Measurements from ENCODE around the gene IRF8. TPM values are rescaled to one million over a fixed set of nuclear protein-coding genes. Genes with fewer than 3 reads are reported as not detected.

The IRF8 gene
- total RNA-seq, 1 experiment from 2014 or later, result 0.23 TPM

- no peak for DNase-seq (ENCODE audit: low read depth)
These were observed 56.1 kb downstream of the IRF8 start for GRCh38 chr16:85954927-85955519.

GRCh38 chr16:85955566-85955965 is 56.6 kb downstream of the IRF8 start:
- no peak for DNase-seq (ENCODE audit: low read depth)

GRCh38 chr16:85956426-85956825 is 57.5 kb downstream of the IRF8 start:
- DNase-seq (ENCODE audit: low read depth), result no peak

GRCh38 chr16:85958731-85959130 is 59.8 kb downstream of the IRF8 start:
- DNase-seq (ENCODE audit: low read depth), result no peak

- no peak for DNase-seq (ENCODE audit: low read depth)
These were observed 60.7 kb downstream of the IRF8 start for GRCh38 chr16:85959686-85960085.

- no peak for DNase-seq (ENCODE audit: low read depth)
These were observed 61.6 kb downstream of the IRF8 start for GRCh38 chr16:85960486-85961046.

DNA sequence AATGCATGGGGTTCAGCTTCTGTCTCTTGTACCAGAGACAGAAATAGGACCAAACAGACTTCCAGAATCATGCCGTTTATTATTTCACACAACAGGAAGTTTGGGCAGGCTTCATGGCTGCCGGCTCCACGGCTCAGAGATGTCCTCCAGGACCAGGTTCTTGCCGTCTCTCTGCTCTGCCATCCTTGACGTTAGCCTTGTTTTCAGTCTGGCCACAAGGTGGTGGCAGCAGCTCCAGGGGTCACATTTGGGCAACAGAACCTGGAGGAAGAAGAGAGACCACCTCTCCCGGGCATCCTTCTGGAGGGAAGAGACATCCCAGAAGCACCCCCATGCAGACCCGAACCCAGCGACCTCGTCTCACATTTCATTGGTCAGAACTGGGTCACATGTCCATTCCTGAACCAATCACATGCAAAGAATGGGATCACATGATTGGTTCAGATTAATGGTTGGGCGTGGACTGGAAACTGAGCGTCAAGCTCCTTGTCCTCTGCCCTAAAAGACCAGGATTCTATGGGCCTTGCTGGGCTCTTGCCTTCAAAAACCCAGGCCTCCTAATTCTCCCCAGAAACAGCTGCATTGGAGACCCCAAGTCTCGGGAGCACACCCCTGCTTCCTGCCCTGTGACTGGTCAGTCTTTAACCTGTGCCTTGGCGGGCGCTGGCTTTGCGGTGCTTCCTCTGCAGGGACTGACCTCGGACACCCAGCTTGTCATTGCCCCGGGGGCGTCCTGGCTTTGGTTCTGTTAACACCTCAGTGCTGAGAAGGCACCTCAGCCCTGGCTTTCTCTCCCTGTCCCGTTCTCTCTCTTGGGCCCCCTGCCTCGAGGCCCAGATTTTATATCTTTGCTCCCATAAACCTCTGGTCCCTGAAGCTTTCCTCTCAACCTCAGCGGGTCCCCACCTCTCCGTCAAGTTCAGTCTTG is 63.3 kb downstream of the IRF8 start:
- no peak for DNase-seq (ENCODE audit: low read depth)

DNA sequence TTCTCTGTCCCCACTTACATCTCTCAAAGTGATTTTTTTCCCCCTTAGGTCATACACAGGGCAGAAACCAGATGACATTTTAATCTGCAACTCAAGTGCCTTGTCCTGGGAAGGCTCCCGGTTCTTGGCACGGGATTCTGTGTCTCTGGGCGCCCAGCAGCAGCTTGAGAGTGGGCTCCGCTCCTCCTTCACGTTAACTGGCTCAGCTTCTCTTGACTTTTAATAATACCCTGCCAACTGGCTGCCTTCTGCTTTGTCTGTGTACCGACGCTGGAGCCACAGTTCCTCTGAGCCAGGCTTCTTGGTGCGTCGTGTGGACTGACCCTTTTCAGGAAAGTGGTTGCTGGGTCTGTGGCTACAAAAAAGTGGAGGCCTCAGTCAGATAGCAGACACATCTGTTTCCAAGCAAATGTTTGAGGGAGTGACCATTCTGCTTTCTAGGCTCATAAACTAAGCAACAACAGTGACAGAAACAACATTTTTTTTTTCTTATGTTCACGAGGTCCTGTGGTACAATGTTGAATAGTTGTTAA is 64.9 kb downstream of the IRF8 start:
- no peak for DNase-seq (ENCODE audit: low read depth)

DNA sequence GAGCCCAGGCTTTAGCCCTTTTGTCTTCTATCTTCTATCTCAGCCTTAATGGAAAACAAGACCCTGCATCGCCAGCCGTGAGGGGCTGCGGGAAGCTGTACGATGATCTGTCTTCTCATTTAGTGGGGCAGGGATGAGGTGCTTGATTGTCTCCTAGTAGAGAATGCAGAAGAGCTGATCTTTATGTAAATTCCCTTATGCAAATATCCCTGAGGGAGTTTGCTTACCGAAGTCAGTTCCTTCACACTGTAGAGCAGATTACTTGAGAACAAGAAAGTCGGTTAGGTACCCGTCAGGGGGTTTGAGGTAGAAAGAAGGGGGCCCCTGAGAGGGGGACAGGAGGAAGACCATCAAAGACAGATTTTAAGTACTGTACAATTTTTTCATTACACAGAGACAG is 66.2 kb downstream of the IRF8 start:
- no peak for DNase-seq (ENCODE audit: low read depth)

GRCh38 chr16:85967111-85967510 is 68.1 kb downstream of the IRF8 start:
- DNase-seq (ENCODE audit: low read depth), result no peak

DNA sequence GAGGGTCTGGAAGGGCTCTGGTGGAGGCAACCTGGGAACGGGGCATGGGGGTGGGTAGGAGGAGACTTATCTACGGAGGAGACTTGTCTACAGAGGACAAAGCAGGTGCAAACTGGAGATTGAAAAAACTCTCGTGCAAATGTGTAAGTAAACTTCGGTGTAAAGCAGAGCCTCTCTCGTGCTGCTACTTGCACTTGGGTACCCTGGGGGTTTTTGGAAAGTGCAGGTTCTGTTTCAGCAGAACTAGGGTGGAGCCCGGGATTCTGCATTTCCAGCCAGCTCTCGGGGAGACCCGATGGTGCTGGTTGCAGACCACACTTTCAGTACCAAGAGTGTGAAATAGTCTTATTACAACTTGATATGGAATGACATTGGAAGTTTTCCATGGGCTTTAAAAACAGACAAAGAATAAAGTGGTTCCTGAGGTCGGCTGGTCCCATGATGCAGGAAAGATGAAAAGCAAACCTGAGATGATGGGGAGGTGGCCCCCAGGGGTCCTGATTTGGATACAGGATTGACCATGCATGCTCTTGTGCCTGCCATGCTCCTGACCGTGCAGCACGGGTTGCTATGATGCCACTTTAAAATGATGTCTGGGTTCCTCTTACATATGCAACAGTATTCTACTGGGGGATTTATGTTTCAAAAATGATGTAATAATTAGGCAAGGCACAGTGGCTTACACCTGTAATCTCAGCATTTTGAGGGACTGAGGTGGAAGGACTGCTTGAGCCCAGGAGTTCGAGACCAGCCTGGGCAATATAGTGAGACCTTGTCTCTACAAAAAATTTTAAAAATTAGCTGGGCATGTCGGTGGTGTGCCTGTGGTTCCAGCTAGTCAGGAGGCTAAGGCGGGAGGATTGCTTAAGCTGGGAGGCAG is 69.3 kb downstream of the IRF8 start:
- DNase-seq (ENCODE audit: low read depth), result no peak

- no peak for DNase-seq (ENCODE audit: low read depth)
These were observed 70.2 kb downstream of the IRF8 start for GRCh38 chr16:85969159-85969558.

DNA sequence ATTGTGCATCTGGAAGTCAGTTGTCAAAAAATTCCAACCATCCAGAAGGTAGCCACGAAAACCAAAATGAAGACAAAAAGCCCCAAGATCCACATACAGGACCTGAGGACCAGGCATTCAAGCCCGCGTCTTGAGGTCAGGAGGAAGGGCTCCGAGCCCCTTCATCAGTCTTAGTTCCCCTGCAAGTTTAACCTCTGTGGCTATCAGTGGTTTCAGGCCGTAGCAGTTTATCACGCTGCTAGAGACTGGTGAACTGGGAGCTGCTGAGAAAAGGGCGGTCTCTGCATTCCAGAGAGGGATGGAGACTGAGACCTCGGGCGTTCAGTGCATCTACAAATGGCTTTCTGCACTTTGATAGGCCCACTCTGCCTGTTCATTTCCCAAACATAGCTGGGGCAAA is 70.6 kb downstream of the IRF8 start:
- DNase-seq (ENCODE audit: low read depth), result no peak

DNA sequence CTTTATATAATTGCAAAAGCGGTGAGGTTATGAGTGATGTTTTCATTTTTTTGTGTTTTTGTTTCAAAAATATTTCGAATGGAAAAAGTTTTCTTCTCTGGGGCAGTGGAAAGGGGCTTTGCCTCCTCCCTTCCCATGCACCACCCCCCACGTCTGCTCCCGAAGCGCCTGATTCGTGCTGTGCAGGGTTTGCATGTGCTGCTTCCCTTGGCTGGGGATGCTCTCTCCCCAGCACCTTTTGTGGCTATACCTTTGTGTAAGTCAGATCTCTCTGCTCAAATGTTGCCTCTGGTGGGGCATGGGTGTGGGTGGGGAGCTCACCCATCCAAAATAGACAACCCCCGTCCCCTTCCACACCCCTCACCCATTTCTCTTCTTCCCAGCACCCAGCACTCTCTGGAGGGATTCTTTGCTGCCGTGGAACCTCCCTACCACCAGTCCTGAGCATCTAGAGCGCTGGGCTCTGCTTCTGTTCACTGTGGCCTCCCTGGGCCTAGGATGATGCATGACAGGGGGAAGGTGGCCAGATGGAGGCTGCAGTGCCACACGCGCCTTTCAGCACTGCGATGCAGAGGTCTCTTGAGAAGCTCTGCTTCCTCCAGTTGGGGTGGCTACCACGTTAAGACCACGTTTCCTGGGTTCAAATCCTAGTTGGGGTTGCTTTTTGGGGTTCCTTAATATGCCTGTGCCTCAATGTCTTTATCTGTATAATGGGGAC is 71.2 kb downstream of the IRF8 start:
- DNase-seq (ENCODE audit: low read depth), result no peak

DNA sequence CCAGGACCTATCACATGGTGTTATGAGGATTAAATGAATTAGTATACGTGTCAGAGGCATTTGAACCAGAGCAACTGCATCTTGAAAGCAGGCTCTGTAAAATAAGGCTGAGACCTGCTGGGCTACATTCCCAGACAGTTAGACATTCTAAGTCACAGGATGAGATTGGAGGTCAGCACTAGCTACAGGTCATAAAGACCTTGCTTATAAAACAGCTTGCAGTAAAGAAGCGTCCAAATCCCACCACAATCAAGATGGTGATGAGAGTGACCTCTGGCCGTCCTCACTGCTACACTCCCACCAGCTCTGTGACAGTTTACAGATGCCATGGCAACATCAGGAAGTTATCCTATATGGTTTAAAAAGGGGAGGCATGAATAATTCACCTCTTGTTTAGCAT is 71.8 kb downstream of the IRF8 start:
- DNase-seq (ENCODE audit: low read depth), result no peak

Small RNAs within 50 kb of the gene (small RNA-seq; reads per million reads assigned to genes)
- gene MIR6774, result not detected

Other genes starting within 250 kb of the IRF8 start
- 40.1 and 44.1 TPM in 2 replicates for gene GINS2, start 210.2 kb upstream of the IRF8 start, total RNA-seq (2014; rRNA removed; shearing (Covaris generic))
- 46.0 and 55.2 TPM in 2 replicates for gene C16orf74, start 148.1 kb upstream of the IRF8 start, total RNA-seq (2014; rRNA removed; shearing (Covaris generic))
- gene EMC8, start 99.6 kb upstream of the IRF8 start, total RNA-seq (2014; rRNA removed; shearing (Covaris generic)), result 121 and 158 TPM in 2 replicates
- 611 and 705 TPM in 2 replicates for gene COX4I1, start 99.5 kb upstream of the IRF8 start, total RNA-seq (2014; rRNA removed; shearing (Covaris generic))